ENCODE data around the gene NACA.
A peak's percentile ranks its signal among the peaks of the same experiment; 100 is the strongest.

The NACA gene

DNA sequence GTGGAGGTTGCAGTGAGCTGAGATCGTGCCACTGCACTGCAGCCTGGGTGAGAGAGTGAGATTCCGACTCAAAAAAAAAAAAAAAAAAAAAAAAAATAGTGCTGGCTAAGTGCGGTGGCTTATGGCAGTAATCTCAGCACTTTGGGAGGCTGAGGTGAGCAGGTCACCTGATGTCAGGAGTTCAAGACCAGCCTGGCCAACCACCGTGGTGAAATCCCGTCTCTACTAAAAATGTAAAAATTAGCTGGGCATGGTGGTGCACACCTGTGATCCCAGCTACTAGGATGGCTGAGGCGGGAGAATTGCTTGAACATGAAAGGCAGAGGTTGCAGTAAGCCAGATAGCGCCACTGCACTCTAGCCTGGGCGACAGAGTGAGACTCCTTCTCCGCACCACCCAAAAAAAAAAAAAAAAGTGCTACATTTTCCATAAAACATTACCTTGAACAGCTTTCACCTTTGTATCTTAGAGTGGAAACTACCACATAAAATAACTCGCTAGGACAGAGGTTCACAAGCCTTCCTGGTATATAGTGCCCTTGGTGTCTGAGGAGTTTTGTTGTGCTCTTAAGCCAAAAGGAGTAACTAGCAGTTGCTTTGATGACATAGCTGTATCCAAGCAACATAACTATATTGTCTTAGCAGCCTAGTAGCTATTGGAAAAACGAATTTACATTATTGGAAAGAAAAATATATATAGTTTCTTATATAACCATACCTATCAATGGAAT, 48.1 kb downstream of the NACA start:
- Mint-ChIP-seq H3K36me3 (ENCODE audit: insufficient read depth) (peaks cover 54% of the 10 kb centered on the region), H3K27ac (ENCODE audit: low read depth) (peak overlapping the region; percentile 51), H3K4me3 (no peak overlapping the region), H3K9me3 (no peaks in the 10 kb centered on the region), H3K4me1 (peaks cover 54% of the 10 kb centered on the region), H3K27me3 (no peaks in the 10 kb centered on the region)
- DNase-seq (ENCODE audit: low spot score in 2 of 2) = no peak
- ATAC-seq (replicated peaks; ENCODE audit: extremely low read depth, poor library complexity, severe bottlenecking) = peak; percentile 25

DNA sequence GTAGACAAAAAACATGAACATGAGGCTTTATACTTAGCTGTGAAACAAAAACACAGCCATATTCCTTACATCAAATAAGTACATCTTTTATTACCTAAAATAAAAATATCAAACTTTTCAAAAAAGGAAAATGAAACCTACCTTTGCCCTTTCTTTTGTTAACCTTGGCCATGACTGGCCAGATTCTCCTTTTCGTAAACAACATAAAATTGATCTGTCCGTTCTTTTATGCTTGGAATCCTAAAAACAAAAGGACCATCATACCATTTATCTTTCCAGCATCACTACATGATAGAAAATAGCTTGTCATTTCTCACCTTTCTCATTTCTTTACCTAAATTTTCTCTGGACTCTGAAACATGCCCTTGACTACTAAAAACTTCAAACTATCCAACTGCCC, 53.5 kb downstream of the NACA start:
- DNase-seq (ENCODE audit: low spot score in 2 of 2) = no peak
- Mint-ChIP-seq H3K4me3 (no peak overlapping the region), H3K27ac (ENCODE audit: low read depth) (peak overlapping the region; percentile 87), H3K4me1 (peaks cover 31% of the 10 kb centered on the region), H3K27me3 (no peaks in the 10 kb centered on the region), H3K9me3 (no peaks in the 10 kb centered on the region), H3K36me3 (ENCODE audit: insufficient read depth) (peaks cover 70% of the 10 kb centered on the region)
- no peak for ATAC-seq (replicated peaks; ENCODE audit: extremely low read depth, poor library complexity, severe bottlenecking)

DNA sequence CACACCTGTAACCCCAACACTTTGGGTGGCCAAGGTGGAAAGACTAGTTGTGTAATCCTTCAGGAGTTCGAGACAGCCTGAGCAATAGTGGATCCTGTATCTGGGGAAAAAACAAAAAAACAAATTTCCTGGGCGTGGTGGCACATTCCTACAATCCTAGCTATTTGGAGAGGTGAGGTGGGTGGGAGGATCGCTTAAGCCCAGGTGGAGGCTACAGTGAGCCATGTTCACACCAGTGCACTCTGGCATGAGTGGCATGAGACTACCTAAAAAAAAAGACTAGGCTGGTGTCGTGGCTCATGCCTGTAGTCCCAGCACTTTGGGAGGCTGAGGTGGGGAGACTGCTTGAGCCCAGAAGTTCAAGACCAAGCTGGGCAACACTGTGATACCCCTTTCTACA, 54.3 kb downstream of the NACA start:
- Mint-ChIP-seq H3K27me3 (no peaks in the 10 kb centered on the region), H3K4me3 (no peak overlapping the region), H3K9me3 (no peaks in the 10 kb centered on the region), H3K27ac (ENCODE audit: low read depth) (no peak overlapping the region), H3K36me3 (ENCODE audit: insufficient read depth) (peaks cover 77% of the 10 kb centered on the region), H3K4me1 (peaks cover 24% of the 10 kb centered on the region)
- DNase-seq (ENCODE audit: low spot score in 2 of 2) (no peak), ATAC-seq (replicated peaks; ENCODE audit: extremely low read depth, poor library complexity, severe bottlenecking) (no peak)

DNA sequence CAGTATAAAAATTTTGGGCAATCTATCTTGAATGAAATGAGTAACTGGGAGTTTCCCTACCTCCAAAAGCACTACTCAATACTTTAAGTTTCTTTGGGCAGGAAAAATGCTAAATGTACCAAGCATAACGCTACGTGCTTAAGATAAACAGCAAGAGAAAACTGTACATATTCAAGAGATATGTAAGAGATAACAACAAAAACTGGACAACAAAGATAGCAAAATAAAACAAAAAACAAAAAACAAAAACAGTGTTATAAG, 57.0 kb downstream of the NACA start:
- ATAC-seq (replicated peaks; ENCODE audit: extremely low read depth, poor library complexity, severe bottlenecking) = no peak
- peaks cover 22% of the 10 kb centered on the region for H3K4me1 Mint-ChIP-seq
- H3K4me3 Mint-ChIP-seq = no peak overlapping the region
- no peak for DNase-seq (ENCODE audit: low spot score in 2 of 2)
- peaks cover 91% of the 10 kb centered on the region for H3K36me3 Mint-ChIP-seq (ENCODE audit: insufficient read depth)
- H3K27me3 Mint-ChIP-seq = no peaks in the 10 kb centered on the region
- H3K27ac Mint-ChIP-seq (ENCODE audit: low read depth) = no peak overlapping the region
- H3K9me3 Mint-ChIP-seq = no peaks in the 10 kb centered on the region

Data from central memory CD8-positive, alpha-beta T cell (primary cell).